HG03175 (cell line): Measurements from ENCODE around the gene ZIC3.

Source experiments
- ATAC-seq: cut with Tn5 transposase; IDR thresholded peaks from one replicate; pipeline ENCODE4 v1.9.1; 2021; ENCODE audit warnings: mild to moderate bottlenecking, moderate library complexity; ENCODE audit not compliant: unreplicated experiment

The ZIC3 gene

DNA sequence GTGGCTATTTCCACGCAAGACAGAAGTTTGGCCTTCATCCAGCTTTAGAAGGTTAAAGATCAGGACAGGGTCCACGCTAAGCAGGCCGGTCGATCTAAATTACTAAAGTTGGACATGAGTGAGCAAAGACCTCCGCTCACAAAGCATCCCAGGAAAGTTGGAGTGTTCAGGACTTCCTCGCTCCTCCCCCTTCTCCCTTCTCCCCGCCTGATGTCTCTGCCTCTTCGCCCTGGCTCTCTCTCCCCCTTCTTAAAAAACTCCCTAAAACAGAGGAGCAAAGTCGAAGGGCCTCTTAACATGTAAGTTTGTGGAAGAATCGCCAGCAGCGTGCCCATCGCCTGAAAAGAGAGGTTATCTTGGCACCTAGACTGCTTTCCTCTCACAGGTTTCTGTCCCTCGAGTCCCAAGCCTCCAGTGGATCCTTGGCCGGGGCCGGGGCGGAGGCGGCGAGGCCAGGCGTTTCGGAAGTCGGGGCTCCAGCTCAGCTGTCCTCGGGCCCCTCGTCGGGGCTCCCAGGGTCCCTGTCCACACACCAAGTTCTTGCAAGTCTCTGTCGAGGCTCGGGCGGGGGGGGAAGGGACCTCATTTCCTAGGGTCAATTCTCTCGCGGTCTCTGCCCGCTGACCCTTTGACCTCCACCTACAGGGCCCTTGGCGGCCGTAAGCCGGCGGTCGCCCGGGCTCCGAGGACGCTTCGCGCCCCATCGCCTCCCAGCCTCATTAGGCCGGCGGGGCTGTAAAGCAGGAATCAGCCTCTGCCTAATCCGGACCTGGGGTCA, 7.6 kb downstream of the ZIC3 start:
- ATAC-seq = no peak

DNA sequence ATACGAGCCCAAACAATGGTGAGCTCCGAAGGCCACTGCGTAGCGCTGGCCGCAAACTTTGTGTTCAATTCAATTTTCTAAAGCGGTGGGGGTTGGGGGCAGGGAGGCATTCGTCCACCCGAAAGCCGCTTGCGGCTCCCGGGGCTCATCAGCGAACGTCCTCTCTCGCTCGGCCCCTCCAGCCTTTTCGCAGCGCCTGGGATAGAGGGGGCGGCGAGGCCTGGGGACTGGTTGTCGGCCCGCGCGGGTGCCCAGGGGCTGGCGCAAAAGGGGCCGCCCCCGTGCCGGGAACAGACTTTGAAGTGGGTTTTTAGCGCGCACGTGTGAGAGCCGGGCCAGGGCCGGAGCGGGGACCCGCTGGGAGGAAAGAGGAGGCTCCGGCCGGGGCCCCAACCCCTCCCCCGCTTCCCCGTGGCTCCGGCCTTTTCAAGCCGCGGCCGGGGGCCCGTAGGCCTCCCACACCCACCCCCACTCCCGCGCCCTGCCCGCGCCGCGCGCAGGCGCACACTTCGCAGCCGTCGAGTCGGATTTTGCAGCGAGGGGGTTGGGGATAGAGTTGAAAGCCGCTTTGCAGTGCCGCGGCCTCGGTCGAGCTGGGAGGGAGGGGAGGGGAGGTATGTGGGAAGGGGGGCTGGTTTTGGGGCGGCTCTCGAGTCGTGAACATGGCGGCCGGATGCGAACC, 8.3 kb downstream of the ZIC3 start:
- no peak for ATAC-seq

GRCh38 chrX:137574784-137575293, 8.9 kb downstream of the ZIC3 start:
- no peak for ATAC-seq

DNA sequence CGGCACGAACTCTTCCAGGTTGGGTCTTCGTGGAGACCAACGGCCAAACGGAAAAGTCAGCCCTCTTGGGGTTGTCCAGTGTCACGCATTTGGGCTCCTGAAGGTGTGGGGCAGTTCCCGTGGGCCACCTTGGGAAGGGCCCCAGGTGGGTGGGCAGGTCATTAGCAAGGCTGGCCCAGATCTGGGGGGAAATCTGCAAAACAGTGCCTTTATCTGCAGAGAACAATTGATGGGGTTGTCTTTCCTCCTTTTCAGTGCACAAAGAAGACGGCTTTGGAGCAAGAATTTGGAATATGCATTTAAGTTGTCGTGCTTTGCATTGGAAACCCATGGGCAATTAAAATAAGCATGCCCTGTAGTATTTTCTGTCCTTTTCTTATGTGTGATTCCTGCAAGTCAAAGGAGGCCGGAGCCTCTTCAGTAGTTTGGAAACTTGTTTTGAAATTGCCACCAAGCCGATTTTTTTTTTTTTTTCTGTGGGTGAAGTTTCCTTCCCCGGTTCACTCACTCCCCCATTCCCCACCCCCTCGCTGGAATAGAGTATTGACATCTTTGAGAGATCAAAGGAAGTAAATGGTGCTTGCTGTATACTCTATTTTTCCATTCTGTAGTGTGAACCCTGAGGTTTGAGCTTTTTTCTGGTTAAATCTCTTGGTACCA, 9.8 kb downstream of the ZIC3 start:
- no peak for ATAC-seq

GRCh38 chrX:137587151-137587550, 21.2 kb downstream of the ZIC3 start:
- no peak for ATAC-seq

DNA sequence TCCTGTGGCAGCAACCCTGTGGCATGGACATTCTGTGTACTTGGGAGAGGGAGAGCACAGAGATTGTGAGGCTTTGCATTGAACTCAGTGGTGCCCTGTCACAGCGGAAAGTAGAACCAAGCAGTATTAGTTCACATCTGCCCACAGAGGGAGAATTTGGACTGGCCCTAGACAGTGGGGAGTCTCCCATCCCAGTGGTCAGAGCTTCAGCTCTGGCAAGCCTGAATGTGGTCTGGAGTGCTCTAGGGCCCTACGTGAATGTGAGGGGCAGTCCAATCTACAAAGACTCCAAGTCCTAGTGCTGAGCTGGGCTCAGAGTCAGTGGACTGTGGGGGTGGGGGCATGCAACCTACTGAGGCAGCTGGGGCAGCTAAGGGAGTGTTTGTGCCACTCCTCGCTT, 34.8 kb downstream of the ZIC3 start:
- no peak for ATAC-seq
